CD8-positive, alpha-beta memory T cell (primary cell): Measurements from ENCODE around the gene USH2A. TPM values are rescaled to one million over a fixed set of nuclear protein-coding genes. Genes with fewer than 3 reads are reported as not detected.

Experiments used
- CTCF ChIA-PET: fragments of 350-600 bp; sonication (Branson Sonifier 250); formaldehyde crosslinking; loops from one replicate; lab custom pipeline; 2021; ENCODE audit warnings: antibody characterized with exemption; lab: Charles Lee
- POLR2A ChIA-PET: fragments of 350-600 bp; sonication (Branson Sonifier 250); formaldehyde crosslinking; loops from one replicate; lab custom pipeline; 2021; ENCODE audit warnings: antibody characterized with exemption; lab: Charles Lee
- DNase-seq, 5 donors: peaks; one replicate each; pipeline versions ENCODE4 v3.0.0 to v3.0.0-alpha.2; 2020 to 2022; ENCODE audit warnings: mixed read lengths in 1 of 5
- H3K27ac ChIP-seq: one replicate; pipeline ENCODE4 v1.7.0; 2013; ENCODE audit warnings: low read depth, mild to moderate bottlenecking, low read length, moderate library complexity
- H3K27me3 ChIP-seq: 2 replicates; pipeline ENCODE4 v1.7.0; 2013; ENCODE audit warnings: low read length, mild to moderate bottlenecking; ENCODE audit not compliant: insufficient read depth, poor library complexity, severe bottlenecking
- H3K36me3 ChIP-seq: 2 replicates; pipeline ENCODE4 v1.7.0; 2013; ENCODE audit warnings: mild to moderate bottlenecking, low read length, moderate library complexity; ENCODE audit not compliant: insufficient read depth
- H3K4me1 ChIP-seq: 2 replicates; pipeline ENCODE4 v1.7.0; 2013; ENCODE audit warnings: mild to moderate bottlenecking, low read length, moderate library complexity; ENCODE audit not compliant: insufficient read depth
- H3K4me3 ChIP-seq: 2 replicates; pipeline ENCODE4 v1.7.0; 2013; ENCODE audit warnings: mild to moderate bottlenecking, low read length
- H3K9me3 ChIP-seq: 2 replicates; pipeline ENCODE4 v1.7.0; 2013; ENCODE audit warnings: mild to moderate bottlenecking, low read length
- H3K27ac Mint-ChIP-seq, 8 donors: one replicate each; pipeline ENCODE4 v1.8.0; 2020 to 2021; ENCODE audit warnings: mixed read lengths in 8 of 8, mild to moderate bottlenecking in 6 of 8, inconsistent platforms in 3 of 8, moderate library complexity in 3 of 8
- H3K27me3 Mint-ChIP-seq, 2 donors: one replicate each; pipeline ENCODE4 v1.8.0; 2020 to 2021; ENCODE audit warnings: mixed read lengths in 2 of 2, mild to moderate bottlenecking in 1 of 2, moderate library complexity in 1 of 2
- H3K36me3 Mint-ChIP-seq, 3 donors: one replicate each; pipeline ENCODE4 v1.8.0; 2020 to 2021; ENCODE audit warnings: mixed read lengths in 3 of 3, inconsistent platforms in 1 of 3, mild to moderate bottlenecking in 1 of 3
- H3K4me1 Mint-ChIP-seq, 3 donors: one replicate each; pipeline ENCODE4 v1.8.0; 2020 to 2021; ENCODE audit warnings: mixed read lengths in 3 of 3, inconsistent platforms in 1 of 3, mild to moderate bottlenecking in 1 of 3
- H3K4me3 Mint-ChIP-seq, 7 donors: one replicate each; pipeline ENCODE4 v1.8.0; 2020 to 2021; ENCODE audit warnings: mixed read lengths in 7 of 7, mild to moderate bottlenecking in 6 of 7, moderate library complexity in 4 of 7, inconsistent platforms in 2 of 7
- H3K9me3 Mint-ChIP-seq, 5 donors: one replicate each; pipeline ENCODE4 v1.8.0; 2020 to 2022; ENCODE audit warnings: mixed read lengths in 5 of 5, mild to moderate bottlenecking in 3 of 5, moderate library complexity in 2 of 5, inconsistent platforms in 1 of 5
- polyA plus RNA-seq: library from polyadenylated mRNA; unstranded; fragments of 300-500 nt; fragmentation: Illumina TruSeq; gene quantifications from one replicate; pipeline ENCODE4 v1.2.3, GENCODE V29; 2021
- total RNA-seq, 2 experiments: library from RNA; stranded (reverse); gene quantifications; one replicate each; pipeline ENCODE4 v1.2.3, GENCODE V29; 2021

The USH2A gene
- total and polyA plus RNA-seq, 3 experiments from 2014 or later, result not detected

DNA sequence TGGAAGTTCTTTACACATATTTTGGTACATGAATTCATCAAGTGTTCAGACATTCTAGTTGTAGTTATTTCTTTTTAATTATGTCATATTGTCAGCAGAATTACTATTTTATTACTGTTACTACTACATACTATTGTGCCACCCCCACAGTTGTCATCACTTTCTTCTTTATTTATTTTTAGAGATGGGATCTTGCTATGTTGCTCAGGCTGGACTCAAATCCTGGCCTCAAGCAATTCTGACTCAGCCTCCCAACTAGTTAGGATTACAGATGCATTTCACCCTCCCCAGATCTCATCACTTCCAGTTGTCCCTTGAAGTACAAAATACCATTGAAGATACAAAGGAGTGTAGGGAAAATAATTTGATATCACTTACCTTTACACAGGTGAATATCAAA, 598.2 kb downstream of the USH2A start:
- H3K9me3 ChIP-seq, result no peaks in the 10 kb centered on the region
- Mint-ChIP-seq H3K4me3 (no peak overlapping the region), H3K9me3 (peaks cover 9 to 50% (median 24%) of the 10 kb centered on the region in 5 donors), H3K27me3 (no peaks in the 10 kb centered on the region), H3K4me1 (no peaks in the 10 kb centered on the region), H3K36me3 (no peaks in the 10 kb centered on the region), H3K27ac (no peak overlapping the region)
- no peaks in the 10 kb centered on the region for H3K4me1 ChIP-seq
- no peak overlapping the region for H3K4me3 ChIP-seq
- ChIA-PET POLR2A (no interaction called here), CTCF (no interaction called here)
- no peaks in the 10 kb centered on the region for H3K36me3 ChIP-seq
- no peak overlapping the region for H3K27ac ChIP-seq
- no peaks in the 10 kb centered on the region for H3K27me3 ChIP-seq
- DNase-seq, result no peak

- ChIA-PET POLR2A (no interaction called here), CTCF (no interaction called here)
- no peaks in the 10 kb centered on the region for H3K27me3 Mint-ChIP-seq
- no peak overlapping the region for H3K4me3 Mint-ChIP-seq
- H3K4me1 Mint-ChIP-seq, result no peaks in the 10 kb centered on the region
- H3K9me3 ChIP-seq, result no peaks in the 10 kb centered on the region
- H3K36me3 ChIP-seq, result no peaks in the 10 kb centered on the region
- H3K27ac ChIP-seq, result no peak overlapping the region
- H3K9me3 Mint-ChIP-seq, result peaks cover 9 to 47% (median 22%) of the 10 kb centered on the region in 5 donors
- no peak overlapping the region for H3K27ac Mint-ChIP-seq
- no peak overlapping the region for H3K4me3 ChIP-seq
- no peaks in the 10 kb centered on the region for H3K36me3 Mint-ChIP-seq
- DNase-seq, result no peak
- no peaks in the 10 kb centered on the region for H3K4me1 ChIP-seq
- no peaks in the 10 kb centered on the region for H3K27me3 ChIP-seq
These were observed 599.0 kb downstream of the USH2A start for GRCh38 chr1:215824245-215824644.

DNA sequence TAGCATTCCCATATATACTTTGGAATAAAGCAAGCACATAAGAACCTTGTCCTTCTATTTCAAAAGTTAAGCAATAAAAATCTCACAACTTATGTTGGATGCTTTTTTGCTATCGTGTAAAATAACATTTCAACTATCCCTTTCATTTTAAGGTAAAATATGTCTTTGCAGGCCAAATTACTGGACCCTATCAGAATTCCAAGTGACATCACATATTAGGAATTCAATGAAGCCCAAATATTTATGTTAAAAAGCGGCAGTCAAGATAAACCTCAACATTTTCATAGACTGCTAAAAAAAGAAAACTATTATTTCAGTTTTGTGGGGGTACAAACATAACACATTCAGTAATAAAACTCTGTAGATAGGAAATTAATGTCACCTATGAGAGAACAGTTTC, 604.1 kb downstream of the USH2A start:
- H3K4me1 Mint-ChIP-seq, result no peaks in the 10 kb centered on the region
- H3K36me3 Mint-ChIP-seq, result no peaks in the 10 kb centered on the region
- H3K27me3 Mint-ChIP-seq, result no peaks in the 10 kb centered on the region
- Histone ChIP-seq H3K27me3 (no peaks in the 10 kb centered on the region), H3K4me1 (no peaks in the 10 kb centered on the region), H3K9me3 (no peaks in the 10 kb centered on the region), H3K36me3 (no peaks in the 10 kb centered on the region), H3K4me3 (no peak overlapping the region), H3K27ac (no peak overlapping the region)
- ChIA-PET CTCF (no interaction called here), POLR2A (no interaction called here)
- H3K9me3 Mint-ChIP-seq, result peaks cover 0 to 43% (median 10%) of the 10 kb centered on the region in 5 donors
- no peak for DNase-seq
- no peak overlapping the region for H3K27ac Mint-ChIP-seq
- H3K4me3 Mint-ChIP-seq, result no peak overlapping the region

DNA sequence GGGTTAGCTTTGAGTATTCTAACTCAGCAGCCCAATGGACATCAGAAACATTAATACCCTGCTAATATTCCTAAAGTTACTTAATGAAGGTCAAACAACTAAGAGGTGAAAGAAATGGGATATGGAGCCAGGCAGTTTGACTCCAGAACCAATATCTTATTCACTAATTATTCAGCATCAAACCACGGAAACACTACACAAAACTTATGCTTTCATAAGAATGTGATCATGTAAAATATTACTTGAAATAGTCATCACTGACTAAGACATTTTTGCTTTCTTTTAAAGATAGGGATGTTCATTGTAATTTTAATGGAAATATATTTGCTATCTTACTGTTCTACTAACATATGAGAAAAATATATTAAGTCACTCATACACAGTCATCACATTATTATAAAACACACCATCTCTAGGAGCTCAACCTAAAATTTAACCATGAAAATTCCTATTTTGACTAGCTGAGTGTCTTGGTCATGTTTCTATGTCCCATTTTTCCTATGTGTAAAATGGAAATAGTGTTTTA, 615.3 kb downstream of the USH2A start:
- no peak overlapping the region for H3K27ac Mint-ChIP-seq
- H3K4me1 ChIP-seq, result no peaks in the 10 kb centered on the region
- no peak overlapping the region for H3K4me3 ChIP-seq
- H3K4me3 Mint-ChIP-seq, result no peak overlapping the region
- H3K9me3 ChIP-seq, result no peaks in the 10 kb centered on the region
- DNase-seq, result no peak
- no peaks in the 10 kb centered on the region for H3K36me3 ChIP-seq
- peaks cover 12 to 45% (median 23%) of the 10 kb centered on the region in 5 donors for H3K9me3 Mint-ChIP-seq
- no peaks in the 10 kb centered on the region for H3K36me3 Mint-ChIP-seq
- no peaks in the 10 kb centered on the region for H3K27me3 Mint-ChIP-seq
- ChIA-PET CTCF (no interaction called here), POLR2A (no interaction called here)
- no peaks in the 10 kb centered on the region for H3K4me1 Mint-ChIP-seq
- H3K27ac ChIP-seq, result no peak overlapping the region
- no peaks in the 10 kb centered on the region for H3K27me3 ChIP-seq

DNA sequence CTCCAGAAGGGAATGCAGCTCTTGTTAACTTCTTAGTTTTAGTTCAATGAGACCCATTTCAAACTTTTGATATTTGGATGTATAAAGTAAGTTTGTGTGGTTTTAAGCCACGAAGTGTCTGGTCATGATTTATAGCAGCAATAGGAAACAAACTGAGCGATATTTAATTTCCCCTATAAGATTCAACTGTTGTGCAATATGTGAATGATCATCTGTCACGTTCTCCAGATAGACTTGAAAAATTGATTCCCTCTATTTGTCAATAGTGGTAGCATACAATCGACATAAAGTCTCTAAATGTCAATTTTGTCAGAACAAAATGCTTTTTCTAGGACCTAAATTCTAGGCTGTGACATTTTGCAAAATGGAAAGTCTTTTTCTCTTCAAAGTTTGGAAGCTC, 616.0 kb downstream of the USH2A start:
- Histone ChIP-seq H3K4me1 (no peaks in the 10 kb centered on the region), H3K36me3 (no peaks in the 10 kb centered on the region), H3K27me3 (no peaks in the 10 kb centered on the region), H3K27ac (no peak overlapping the region), H3K9me3 (no peaks in the 10 kb centered on the region), H3K4me3 (no peak overlapping the region)
- CTCF ChIA-PET, result no interaction called here
- no peaks in the 10 kb centered on the region for H3K27me3 Mint-ChIP-seq
- no peak overlapping the region for H3K4me3 Mint-ChIP-seq
- no peaks in the 10 kb centered on the region for H3K4me1 Mint-ChIP-seq
- H3K27ac Mint-ChIP-seq, result no peak overlapping the region
- POLR2A ChIA-PET, result no interaction called here
- H3K9me3 Mint-ChIP-seq, result peaks cover 7 to 38% (median 28%) of the 10 kb centered on the region in 5 donors
- no peak for DNase-seq
- H3K36me3 Mint-ChIP-seq, result no peaks in the 10 kb centered on the region

- ChIA-PET POLR2A (no interaction called here), CTCF (no interaction called here)
- Histone ChIP-seq H3K27me3 (no peaks in the 10 kb centered on the region), H3K36me3 (no peaks in the 10 kb centered on the region), H3K4me1 (no peaks in the 10 kb centered on the region), H3K27ac (no peak overlapping the region), H3K9me3 (no peaks in the 10 kb centered on the region), H3K4me3 (no peak overlapping the region)
- no peak overlapping the region for H3K4me3 Mint-ChIP-seq
- H3K9me3 Mint-ChIP-seq, result peaks cover 7 to 18% (median 15%) of the 10 kb centered on the region in 5 donors
- no peak for DNase-seq
- H3K4me1 Mint-ChIP-seq, result no peaks in the 10 kb centered on the region
- H3K27ac Mint-ChIP-seq, result no peak overlapping the region
- no peaks in the 10 kb centered on the region for H3K36me3 Mint-ChIP-seq
- no peaks in the 10 kb centered on the region for H3K27me3 Mint-ChIP-seq
These were observed 625.4 kb downstream of the USH2A start for GRCh38 chr1:215797859-215798258.

DNA sequence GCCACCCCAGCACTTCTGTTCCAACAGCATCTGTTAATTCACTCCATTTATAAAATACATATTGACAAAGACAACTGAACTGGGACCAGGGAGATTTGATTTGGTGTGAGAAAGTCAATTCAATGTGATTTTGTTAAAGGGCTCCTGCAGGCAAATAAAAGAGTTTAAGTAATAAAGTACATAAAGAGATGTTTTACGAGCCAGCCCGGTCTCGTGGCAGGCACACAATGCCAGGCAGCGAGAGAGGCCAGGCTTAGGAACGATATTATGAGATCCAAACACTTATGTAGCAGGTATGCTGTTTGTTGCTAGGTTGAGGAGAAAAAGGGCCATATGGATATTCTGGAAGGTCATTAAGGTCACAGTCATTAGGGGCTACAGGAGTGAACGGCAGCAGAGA, 629.1 kb downstream of the USH2A start:
- no peaks in the 10 kb centered on the region for H3K27me3 Mint-ChIP-seq
- DNase-seq, result no peak
- ChIA-PET POLR2A (no interaction called here), CTCF (no interaction called here)
- no peak overlapping the region for H3K27ac ChIP-seq
- no peak overlapping the region for H3K4me3 ChIP-seq
- H3K9me3 Mint-ChIP-seq, result peaks cover 6 to 25% (median 8%) of the 10 kb centered on the region in 5 donors
- no peaks in the 10 kb centered on the region for H3K36me3 ChIP-seq
- no peak overlapping the region for H3K4me3 Mint-ChIP-seq
- no peaks in the 10 kb centered on the region for H3K4me1 Mint-ChIP-seq
- no peaks in the 10 kb centered on the region for H3K36me3 Mint-ChIP-seq
- no peaks in the 10 kb centered on the region for H3K27me3 ChIP-seq
- H3K27ac Mint-ChIP-seq, result no peak overlapping the region
- H3K4me1 ChIP-seq, result no peaks in the 10 kb centered on the region
- no peaks in the 10 kb centered on the region for H3K9me3 ChIP-seq

DNA sequence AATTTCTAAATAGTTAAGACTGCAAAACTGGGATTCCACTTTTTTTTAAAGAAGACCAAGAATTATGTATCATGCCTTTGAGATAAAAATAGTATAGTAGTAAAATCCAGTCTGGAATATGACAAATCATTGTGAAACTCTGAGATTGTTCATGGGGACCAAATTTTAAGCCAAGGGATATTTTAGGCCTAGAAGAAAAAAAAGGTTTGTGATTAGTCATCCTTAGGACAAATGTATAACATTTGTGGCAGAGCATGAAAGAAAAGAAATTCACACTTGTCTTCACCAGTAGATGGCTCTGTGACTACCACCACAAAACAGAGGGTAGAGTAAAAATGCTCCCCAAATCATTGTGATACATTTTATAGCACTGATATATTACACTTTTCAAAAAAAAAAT, 630.1 kb downstream of the USH2A start:
- Histone ChIP-seq H3K9me3 (no peaks in the 10 kb centered on the region), H3K4me3 (no peak overlapping the region), H3K4me1 (no peaks in the 10 kb centered on the region), H3K36me3 (no peaks in the 10 kb centered on the region), H3K27me3 (no peaks in the 10 kb centered on the region), H3K27ac (no peak overlapping the region)
- no peak for DNase-seq
- no peaks in the 10 kb centered on the region for H3K4me1 Mint-ChIP-seq
- no peaks in the 10 kb centered on the region for H3K27me3 Mint-ChIP-seq
- POLR2A ChIA-PET, result no interaction called here
- no peak overlapping the region for H3K27ac Mint-ChIP-seq
- CTCF ChIA-PET, result no interaction called here
- H3K4me3 Mint-ChIP-seq, result no peak overlapping the region
- H3K36me3 Mint-ChIP-seq, result no peaks in the 10 kb centered on the region
- H3K9me3 Mint-ChIP-seq, result peaks cover 3 to 22% (median 11%) of the 10 kb centered on the region in 5 donors

DNA sequence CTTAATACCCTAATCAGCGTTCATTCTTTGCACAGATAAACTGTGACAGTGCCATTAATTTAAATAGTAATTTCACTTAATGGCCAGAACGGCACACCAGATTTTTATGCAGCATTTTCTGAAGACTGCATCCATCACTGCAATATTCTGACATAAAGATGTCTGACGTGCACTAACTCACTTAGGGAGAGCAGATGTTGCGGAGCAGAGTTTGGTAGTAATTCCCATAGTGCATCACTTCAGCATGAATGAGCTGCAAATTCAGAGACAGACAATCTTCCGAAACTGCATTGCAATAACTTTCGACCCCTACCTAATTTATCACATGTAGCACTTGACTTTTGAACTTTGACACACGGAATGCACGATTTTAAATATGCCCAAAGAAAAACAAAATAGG, 630.8 kb downstream of the USH2A start:
- Mint-ChIP-seq H3K4me1 (no peaks in the 10 kb centered on the region), H3K27me3 (no peaks in the 10 kb centered on the region), H3K27ac (no peak overlapping the region), H3K4me3 (no peak overlapping the region), H3K9me3 (peaks cover 3 to 22% (median 10%) of the 10 kb centered on the region in 5 donors), H3K36me3 (no peaks in the 10 kb centered on the region)
- Histone ChIP-seq H3K4me3 (no peak overlapping the region), H3K27ac (no peak overlapping the region), H3K27me3 (no peaks in the 10 kb centered on the region), H3K9me3 (no peaks in the 10 kb centered on the region), H3K4me1 (no peaks in the 10 kb centered on the region), H3K36me3 (no peaks in the 10 kb centered on the region)
- no peak for DNase-seq
- ChIA-PET POLR2A (no interaction called here), CTCF (no interaction called here)
